ENCODE measurements around the gene PLXNC1.

Gene PLXNC1

DNA sequence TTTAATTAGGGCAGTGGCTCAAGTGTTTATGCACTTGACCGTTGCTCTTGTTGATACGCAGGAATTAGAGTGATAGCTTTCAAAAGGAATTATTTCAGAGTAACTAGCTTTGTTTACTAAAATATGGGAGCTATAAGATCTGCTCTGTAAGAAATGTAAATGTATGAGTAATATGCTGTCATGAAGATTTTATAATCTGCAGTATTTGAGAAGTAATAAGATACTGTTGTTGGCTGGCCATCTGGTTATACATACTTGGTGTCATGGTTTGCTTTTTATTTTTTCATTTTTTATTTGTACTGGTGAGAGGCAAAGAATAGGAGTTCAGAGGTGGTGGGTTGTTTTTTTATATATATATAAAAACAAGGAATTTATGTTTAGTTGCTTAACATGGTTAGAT lies 58.5 kb downstream of the PLXNC1 start:
- no peak for DNase-seq

DNA sequence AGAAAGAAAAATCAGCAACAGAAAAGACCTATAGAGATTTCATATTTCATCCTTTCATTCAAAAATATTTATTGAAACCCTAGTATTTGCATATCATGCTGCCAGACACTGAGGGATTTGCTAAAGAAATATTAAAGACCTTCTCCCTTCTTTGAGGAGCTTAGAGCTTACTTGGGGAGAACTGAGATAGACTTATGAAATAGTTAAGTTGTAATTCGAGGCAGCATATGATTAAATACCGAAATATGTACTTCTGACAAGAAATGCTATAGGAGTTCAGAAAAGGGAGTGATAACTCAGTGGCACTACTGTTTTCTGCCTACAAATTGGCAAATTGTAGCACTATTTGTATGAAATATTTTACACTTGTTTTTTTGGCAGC lies 59.1 kb downstream of the PLXNC1 start:
- DNase-seq = no peak

DNA sequence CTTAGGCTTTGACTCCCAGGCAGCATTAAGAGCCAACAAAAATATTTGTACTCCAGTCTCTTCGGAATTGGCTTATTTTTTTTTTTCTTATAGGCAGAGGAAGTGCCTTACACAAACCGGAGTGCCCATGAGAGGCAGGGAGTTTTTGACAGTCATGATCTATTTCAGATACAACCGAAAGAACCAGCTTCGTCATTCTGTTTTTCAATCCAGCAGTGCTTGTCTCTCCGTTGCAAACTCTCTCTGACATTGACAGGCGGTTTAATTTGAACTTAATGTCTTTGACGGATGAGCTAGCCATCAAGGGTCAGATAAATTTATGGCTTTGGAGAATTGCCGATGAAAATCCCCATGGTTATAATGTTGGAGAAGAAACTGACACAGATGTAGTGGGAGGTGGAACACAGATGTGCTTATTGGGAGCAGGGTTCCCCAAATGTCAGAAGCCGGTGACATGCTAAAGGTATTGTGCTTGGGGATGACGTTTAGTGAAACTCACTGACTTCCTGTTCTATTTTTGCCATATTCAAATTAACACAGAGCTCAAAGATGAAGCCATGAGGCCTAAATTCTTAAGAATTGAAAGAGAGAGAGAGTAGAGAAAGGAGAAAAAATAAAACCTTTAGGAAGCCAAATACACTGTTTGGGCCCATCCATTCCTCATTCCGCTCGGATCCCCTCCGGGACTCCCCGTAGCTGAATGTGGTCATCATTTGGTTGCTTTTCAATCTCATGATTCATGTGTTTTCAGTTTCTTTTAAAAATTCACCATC lies 59.7 kb downstream of the PLXNC1 start:
- DNase-seq = no peak

DNA sequence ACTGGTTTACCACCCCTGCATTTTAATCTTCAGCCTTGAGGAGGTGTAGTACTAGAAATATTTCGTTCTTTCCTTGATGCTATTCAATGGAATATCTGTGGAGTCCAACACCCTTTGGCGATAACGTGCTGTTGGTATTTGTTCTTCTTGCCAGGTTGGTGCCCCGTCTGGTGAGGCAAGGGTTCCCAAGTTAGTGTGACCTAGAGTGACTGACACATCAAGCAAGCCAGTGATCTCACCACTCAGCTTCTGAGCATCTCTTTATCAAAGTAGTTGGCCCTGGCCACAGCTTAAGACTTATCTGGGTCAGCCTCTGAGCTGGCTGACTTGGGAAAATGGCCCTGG lies 60.2 kb downstream of the PLXNC1 start:
- DNase-seq = no peak

DNA sequence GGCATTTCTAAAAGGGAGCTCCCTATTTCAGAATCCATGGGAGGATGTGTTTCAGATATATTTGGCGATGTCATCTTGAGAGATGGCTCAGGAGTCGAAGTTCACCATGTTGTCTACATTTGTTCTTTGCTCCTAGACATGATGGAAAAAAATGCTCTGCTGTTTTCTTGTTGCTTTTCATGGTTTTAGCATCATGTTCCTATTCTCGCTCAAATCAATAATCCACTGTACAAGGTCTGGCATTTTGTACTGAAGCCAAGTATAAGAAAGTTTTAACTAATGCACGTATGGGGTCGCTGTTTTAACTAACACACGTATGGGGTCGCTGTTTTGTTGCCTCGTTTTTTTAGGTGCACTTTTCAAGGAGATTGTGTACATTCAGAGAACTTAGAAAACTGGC lies 60.9 kb downstream of the PLXNC1 start:
- DNase-seq = no peak

DNA sequence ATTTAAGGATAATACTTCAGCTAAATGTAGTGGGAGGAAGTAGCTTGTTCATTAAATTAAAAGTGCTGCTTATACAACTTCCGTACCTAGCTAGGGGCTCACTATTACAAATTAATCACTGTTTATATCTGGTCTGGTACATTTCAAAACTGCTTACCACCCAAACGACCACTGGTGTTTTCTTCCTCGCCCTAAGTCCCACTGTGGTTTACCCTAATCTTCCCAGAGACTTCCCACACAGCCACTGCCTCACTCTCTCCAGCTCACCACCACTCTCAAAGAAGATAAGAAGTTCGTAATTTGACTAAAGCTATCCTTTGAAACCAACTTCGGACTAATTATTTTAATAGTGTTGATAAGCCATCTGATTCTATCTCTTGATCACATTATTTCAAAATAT lies 62.6 kb downstream of the PLXNC1 start:
- no peak for DNase-seq

DNA sequence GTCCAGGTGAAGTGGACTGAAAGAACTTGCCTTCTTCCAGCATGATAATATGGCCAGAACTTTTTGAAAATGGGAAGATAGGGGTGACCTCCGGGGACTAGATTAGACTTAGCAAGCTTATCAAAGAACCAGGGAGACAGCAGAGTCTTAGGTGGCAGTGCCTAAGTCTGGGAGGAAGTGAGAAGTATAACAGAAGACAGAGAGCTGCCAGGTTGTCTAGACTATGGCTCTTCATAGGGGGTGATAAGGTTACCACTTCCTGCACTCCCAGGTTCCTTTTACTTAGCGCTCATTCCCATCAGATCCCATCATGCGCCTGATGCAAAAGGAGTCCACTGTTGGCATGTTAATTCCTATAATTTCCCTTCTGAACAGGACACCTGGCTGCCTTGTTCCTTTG lies 69.9 kb downstream of the PLXNC1 start:
- DNase-seq = no peak

DNA sequence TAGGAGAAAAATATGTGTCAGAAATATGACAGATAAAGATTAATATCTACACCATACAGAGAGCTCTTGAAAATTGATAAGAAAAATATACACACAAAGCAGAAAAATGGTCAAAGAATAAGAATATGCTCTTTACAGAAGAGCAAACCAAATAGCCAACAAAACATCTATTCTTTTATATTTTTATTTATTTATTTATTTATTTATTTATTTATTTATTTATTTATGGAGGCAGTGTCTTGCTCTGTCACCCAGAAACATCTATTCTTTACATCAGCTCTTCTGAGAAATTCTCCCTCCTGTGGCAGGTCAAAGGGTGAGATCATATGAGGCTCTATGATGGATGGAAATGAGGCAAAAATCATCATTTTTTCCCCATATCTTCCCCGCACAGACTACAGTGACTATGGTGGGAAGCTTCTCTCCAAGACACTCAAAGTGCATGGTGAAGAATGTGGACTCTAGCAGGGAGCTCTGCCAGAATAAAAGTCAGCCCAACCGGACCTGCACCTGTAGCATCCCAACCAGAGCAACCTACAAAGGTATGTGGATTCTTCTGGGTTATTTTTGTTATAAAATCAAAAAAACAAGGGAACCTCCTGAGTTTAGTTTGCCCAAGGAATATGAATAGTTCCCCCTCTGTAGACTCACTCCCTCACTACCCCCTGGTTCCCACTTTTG lies 71.4 kb downstream of the PLXNC1 start:
- no peak for DNase-seq

DNA sequence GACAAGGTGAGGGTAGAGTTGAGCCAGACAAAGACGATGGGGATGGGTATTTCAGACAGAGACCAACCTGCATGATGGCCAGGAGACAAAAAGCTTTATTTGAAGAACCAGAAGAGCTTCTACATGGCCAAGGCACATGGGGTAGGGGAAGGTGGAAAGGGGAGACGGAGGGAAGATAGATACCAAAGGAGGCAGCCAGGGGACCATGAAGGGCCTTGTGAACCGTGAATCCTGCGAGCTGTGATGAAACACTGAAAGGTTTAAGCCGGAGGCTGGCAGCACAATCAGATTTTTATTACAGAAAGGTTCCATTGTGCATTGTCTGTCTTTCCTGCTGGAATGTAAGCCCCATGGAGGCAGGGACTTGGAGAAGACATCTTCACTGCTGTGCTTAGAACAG lies 72.4 kb downstream of the PLXNC1 start:
- DNase-seq = no peak

DNA sequence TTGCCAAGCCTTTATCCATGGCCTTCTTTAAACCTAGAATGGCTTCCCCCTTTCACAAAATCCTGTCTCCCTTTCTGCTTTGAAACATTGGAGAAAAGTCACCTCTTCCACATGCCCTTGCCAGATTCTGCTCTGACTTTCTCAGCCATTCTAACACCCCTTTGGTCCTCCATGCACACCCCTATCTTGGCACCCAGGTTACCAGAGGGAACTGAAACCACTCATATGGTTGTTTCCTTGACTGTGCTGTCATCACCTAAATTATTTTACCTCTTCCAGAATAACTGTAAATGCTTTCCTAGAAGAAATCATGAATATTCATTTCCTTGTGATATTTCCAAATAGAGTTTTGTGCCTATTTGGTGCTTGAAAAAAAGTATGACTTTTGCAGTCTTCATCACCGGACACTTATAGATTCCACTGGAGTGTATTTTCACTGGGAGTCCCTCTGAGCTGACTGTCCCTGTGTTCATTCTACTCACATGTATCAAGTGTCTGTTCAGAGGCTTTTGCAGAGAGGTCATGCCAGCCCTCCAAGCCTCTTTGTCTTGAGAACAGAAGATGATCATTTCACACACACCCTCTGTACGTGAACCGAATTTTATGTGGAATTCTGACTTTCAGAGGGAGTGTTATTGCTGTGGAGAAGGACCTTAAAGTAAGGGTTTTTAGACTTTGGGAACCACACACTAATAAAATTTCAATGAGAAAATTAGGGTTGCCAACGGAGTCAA lies 74.1 kb downstream of the PLXNC1 start:
- no peak for DNase-seq

DNA sequence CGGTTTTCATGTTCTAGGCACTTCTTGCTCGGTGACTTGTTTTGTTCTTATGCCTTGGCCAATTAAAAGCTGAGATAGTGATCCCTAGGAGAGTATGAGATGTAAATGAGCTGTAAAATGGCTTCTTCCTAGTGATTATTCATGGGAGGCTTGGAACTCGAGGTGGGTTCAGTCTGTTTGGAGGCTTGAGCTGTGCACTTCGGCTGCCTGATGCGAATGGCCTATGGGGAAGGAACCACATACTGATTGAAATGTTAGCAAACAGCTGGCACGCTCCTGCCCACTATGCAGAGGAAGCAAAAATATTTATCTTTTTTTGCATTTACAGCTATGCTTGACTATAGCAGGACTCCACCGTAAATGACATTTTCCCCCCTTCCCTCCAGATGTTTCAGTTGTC lies 75.5 kb downstream of the PLXNC1 start:
- DNase-seq = no peak

DNA sequence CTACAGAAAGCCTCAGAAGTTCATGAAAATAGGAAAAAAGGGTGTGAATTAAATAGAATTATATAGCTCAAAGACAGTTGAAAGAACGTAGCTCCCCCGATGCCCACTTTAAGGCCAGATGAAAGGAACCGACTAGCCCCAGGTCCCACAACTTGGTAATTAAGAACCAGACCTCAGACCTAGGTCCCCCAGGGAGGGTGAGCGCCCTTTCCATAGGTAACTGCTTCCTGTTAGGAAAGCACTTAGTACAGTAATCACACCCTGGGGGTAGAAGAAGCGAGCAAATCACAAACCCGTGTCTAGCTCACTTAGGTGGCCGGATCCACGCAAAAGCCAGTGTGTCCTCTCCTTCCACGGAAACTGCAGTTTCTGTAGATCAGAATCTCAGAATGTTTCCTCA lies 77.1 kb downstream of the PLXNC1 start:
- DNase-seq = no peak

DNA sequence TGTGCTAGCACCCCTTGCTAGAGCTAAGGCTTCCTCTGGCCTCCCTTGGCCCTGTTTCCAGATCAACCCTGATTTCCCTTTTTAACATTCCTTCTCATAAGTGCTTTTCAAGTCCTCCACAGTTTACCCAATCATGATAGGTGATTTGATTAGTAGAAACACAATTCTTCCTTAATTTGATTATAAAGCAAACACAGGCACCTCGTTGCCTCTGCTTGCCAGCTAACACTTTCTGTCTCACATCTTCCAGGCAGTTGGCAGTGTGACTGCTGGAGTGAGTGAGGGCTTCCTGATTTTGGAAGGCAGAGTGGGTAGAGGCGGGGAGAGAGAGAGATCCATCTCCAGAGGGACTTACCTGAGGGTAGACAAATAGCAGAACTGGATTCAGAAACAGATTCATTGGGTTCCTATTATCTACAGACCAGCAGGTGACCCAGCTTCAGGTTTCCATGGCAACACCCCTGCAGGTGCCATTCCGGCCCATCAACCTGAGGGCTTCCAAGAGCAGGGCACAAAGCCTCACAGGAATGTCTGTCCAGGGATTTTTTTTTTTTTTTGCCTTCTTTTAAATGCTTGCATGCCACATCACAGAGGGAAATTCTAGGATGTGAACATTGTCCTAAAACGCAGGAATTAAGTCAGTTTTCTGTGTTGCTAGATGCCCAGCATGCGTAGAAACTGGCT lies 77.7 kb downstream of the PLXNC1 start:
- no peak for DNase-seq

DNA sequence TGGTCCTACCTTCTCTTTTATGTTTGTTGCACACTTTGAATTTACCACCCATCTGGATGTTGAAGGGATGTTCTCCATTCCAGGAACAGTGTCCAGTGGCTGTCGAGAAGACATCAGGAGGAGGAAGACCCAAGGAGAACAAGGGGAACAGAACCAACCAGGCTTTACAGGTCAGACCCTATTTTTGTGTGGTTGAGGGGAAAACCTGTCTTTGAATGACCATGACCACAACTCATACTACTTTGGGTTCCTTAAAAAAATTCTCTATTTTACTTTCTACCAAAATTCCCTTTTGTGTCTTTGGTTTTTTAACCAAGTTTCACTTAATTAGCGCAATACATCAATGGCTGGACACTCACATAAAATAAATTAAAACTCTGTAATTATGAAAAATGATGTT lies 78.7 kb downstream of the PLXNC1 start:
- no peak for DNase-seq

DNA sequence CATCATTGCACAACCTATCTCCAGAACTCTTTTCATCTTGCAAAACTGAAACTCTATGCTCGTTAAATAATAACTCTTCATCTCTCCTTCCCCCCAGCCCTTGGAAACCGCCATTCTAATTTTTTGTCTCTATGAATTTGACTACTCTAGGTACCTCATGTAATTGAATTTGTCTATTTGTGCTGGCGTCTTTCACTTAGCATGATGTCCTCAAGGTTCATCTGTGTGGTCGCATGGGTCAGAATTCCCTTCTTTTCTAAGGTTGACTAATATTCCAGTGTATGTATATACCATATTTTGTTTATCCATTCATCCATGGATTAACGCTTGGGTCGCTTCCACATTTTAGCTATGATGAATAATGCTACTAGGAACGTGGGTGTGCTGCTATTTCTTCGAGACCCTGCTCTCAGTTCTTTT lies 80.1 kb downstream of the PLXNC1 start:
- DNase-seq = no peak

DNA sequence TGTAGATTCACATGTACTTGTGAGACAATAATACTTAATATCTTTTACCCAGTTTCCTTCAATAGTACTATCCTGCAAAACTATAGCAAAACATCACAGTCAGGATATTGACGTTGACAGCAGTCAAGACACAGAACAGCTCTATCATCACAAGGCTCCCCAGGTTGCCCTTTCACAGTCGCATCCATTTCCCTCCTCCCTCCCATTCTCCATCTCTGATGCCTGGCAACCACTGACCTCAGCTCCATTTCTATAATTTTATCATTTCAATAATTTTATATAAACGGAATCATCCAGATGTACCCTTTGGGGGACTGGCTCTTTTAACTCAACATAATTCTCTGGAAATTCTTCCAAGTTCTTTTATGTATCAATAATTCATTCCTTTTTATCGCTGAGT lies 81.5 kb downstream of the PLXNC1 start:
- DNase-seq = no peak

DNA sequence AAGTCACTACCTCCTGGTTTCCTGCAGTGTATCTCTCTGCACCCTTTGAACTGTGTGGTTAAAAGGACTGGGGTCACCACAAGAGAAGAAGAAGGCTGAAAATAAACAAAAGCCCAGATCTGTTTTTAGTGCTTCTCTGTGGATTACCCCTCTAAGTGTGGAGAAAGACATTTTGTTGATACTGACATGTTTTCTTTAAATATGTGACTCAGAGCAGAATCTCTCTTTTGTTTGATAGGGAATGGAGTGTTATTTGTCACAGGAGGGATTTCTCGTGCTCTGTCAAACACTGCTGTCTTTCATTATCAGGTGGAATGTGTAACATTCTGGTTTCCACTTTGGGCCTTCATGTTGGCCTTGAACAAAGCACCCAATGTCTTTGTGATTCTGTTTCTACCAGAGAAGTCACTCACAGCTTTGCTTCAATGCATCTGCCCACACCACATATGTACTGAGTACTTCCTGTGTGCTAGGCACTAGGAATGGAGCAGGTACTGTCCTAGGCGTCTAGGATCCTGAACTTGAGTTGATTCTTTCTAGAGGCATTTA lies 82.1 kb downstream of the PLXNC1 start:
- no peak for DNase-seq

DNA sequence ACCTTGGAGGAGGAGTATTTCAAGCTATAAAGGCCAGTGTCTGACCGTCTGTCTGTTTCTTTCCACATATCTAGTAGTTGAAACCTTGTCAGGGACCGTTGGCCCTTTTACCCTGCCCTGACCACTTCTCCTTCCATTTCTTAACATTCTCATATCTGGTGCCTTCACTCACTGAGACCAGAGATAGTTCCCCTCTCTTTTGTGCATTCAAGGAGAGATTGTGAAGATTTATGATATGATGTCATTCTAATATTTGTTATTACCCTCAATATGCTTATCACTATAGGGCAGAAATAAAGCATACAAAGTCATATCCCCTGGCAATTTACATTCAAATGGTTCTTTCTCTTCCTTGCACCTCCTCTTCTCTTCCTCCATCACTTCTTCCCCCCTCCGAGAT lies 83.3 kb downstream of the PLXNC1 start:
- DNase-seq = no peak

DNA sequence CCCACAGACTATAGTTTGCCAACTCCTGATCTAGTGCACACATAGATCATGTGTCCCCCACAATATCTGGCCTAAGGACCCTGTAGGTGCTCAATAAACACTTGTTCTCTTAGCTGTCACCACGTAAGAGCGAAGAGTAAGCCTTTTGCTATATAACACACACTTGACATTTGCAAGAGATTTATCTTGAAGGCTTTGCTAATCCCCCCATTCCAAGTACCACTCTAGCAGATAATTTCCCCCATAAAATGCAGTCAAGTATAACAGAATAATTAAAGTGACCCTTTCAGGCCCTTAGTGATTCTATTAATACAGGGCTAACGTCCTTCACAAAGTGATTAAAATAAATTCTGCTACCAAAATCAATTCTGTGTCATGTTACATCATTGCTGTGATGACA lies 87.5 kb downstream of the PLXNC1 start:
- DNase-seq = no peak

DNA sequence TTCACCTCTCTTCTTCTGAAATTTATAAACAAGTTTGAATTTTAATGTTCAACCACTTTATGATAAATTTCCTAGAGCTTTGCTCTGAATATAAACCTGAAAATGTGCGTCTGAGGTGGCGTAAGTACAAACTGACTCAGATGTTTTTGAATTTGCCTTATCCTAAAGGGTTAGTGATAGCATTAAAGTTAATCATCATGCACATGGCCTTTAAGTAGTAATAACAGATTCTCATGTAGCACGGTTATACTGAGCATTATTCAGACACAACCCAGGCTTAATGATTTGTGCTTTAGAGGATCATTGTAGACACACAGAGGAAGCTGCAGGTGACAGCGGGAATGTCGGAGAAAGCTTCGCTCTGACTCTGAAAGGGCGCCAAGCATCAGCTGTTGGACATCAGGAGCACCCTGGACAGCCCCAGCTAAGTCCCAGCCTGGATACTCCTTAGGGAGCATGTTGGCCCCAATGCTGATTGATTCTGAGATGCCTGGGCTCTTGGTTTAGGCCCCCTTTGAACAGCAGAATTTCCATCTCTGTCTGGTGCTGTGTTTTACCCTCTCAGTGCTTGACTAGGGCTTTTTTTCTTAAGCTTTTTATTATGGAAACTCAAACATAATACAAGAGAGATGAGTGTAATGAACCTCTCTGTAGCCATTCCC lies 91.1 kb downstream of the PLXNC1 start:
- DNase-seq = no peak

DNA sequence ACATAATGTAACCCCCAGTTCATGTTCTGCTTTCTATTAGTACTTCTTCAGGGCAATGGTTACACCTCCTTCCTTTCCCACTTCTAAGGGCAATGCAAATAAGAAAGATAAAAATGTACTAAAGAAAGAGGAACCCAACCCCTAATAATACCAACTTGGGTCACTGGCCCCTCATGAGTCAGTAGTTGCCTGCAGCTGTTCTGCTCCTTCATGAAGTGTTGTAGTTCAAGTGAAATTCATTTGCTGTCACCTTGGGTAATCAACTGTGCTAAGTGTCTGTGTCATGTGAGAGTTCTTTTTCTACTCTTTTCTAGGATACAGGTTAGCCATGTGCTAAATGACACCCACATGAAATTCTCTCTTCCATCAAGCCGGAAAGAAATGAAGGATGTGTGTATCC lies 91.8 kb downstream of the PLXNC1 start:
- no peak for DNase-seq

DNA sequence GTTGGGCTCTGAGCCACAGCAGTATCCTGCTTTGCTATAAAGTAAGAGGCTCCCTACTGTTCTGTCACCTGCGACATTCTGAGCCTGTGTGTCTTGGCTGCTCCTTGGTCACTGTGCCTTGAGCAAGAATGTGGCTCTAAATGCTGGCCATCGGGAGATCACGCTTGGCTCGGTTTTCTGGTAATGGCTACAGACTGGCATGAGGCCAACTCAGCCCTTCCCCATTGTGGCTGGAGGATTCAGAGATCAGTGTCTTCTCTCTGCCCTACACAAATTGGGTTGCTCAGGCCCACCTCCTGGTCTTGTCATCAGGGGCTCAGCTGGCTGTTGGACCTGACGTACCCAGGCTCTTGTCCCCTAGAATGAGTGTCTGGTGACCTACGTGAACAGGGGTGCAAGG lies 94.5 kb downstream of the PLXNC1 start:
- DNase-seq = no peak

All from cerebellar nuclear complex (tissue), 1 donor.